Stomach (tissue), 4 donors: ENCODE data around the gene SVBP.

Experiments used
- EP300 ChIP-seq: sonication (generic); formaldehyde crosslinking; IDR thresholded peaks from one replicate; pipeline ENCODE4 v1.6.1; 2017; ENCODE audit warnings: antibody characterized with exemption
- POLR2A ChIP-seq, 4 donors: fragments of 450-650 bp; IDR thresholded peaks; one replicate each; pipeline ENCODE4 v1.6.1; 2016; ENCODE audit warnings: antibody characterized with exemption in 4 of 4, control low read depth in 2 of 4, mild to moderate bottlenecking in 1 of 4, moderate library complexity in 1 of 4
- POLR2AphosphoS5 ChIP-seq, 3 donors: sonication (generic); formaldehyde crosslinking; IDR thresholded peaks; one replicate each; pipeline ENCODE4 v1.6.1; 2016; ENCODE audit warnings: antibody characterized with exemption in 3 of 3
- TF ChIP-seq, protein P1 (sequence below), 7 experiments: fragments of 450-650 bp in 4 of 7; fragments of 200-600 bp in 3 of 7; sonication (generic) in 3 of 7; IDR thresholded peaks; one replicate each; pipeline ENCODE4 v1.5.1; 2016 to 2019; ENCODE audit warnings: antibody characterized with exemption in 7 of 7, control low read depth in 2 of 7, mild to moderate bottlenecking in 1 of 7

GRCh38 chr1:42851420-42851819 lies 34.2 kb upstream of the SVBP start:
- TF ChIP-seq, protein P1, sequence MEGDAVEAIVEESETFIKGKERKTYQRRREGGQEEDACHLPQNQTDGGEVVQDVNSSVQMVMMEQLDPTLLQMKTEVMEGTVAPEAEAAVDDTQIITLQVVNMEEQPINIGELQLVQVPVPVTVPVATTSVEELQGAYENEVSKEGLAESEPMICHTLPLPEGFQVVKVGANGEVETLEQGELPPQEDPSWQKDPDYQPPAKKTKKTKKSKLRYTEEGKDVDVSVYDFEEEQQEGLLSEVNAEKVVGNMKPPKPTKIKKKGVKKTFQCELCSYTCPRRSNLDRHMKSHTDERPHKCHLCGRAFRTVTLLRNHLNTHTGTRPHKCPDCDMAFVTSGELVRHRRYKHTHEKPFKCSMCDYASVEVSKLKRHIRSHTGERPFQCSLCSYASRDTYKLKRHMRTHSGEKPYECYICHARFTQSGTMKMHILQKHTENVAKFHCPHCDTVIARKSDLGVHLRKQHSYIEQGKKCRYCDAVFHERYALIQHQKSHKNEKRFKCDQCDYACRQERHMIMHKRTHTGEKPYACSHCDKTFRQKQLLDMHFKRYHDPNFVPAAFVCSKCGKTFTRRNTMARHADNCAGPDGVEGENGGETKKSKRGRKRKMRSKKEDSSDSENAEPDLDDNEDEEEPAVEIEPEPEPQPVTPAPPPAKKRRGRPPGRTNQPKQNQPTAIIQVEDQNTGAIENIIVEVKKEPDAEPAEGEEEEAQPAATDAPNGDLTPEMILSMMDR (IDR thresholded peaks at IDR 0.05) = no peak
- TF ChIP-seq POLR2A (IDR thresholded peaks at IDR 0.05) = no peak
- TF ChIP-seq EP300 = no peak
- no peak for TF ChIP-seq POLR2AphosphoS5 (IDR thresholded peaks at IDR 0.05)
